WI38 (cell line): ENCODE measurements around the gene PDSS2.

ENCODE experiments used
- H3K4me3 ChIP-seq: 2 replicates; pipeline ENCODE4 v1.5.1; 2011; ENCODE audit warnings: low read depth, mild to moderate bottlenecking, control low read depth, low read length
- TF ChIP-seq, protein P1 (sequence below): IDR thresholded peaks from 2 replicates; pipeline ENCODE4 v1.5.1; 2012; ENCODE audit warnings: low read depth, mild to moderate bottlenecking, control low read depth, low read length

The PDSS2 gene

DNA sequence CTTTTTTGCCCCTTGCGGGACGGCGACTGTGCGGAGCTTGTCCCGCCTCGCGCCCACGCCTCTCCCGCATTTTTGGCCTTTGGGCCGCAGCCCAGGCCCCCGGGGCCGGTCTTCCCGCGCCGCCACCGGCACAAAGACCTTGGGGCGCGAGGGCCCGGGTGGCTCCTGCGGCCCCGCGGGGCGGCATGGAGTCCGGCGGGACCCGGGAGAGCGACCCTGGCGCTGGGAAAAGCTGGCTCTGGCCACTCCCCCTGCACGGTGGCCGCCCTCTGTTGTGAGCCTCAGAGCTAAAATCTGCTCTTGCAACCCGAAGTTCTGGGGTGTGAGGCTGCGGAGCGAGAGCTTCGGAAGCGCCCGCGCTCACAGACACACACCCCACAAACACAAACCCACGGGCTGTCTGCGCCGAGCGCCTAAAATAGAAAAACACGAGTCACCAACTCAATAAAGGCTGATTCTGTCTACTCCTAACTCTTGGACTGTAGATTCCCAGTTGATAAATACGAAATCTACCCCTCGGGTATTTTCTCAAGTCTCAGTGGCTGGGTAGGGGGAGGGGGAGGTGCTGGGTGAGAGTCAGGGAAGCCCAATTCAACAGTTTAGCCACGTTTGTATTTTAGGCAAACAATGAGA, 343.6 kb downstream of the PDSS2 start:
- H3K4me3 ChIP-seq = peak overlapping the region; percentile 63
- TF ChIP-seq, protein P1, sequence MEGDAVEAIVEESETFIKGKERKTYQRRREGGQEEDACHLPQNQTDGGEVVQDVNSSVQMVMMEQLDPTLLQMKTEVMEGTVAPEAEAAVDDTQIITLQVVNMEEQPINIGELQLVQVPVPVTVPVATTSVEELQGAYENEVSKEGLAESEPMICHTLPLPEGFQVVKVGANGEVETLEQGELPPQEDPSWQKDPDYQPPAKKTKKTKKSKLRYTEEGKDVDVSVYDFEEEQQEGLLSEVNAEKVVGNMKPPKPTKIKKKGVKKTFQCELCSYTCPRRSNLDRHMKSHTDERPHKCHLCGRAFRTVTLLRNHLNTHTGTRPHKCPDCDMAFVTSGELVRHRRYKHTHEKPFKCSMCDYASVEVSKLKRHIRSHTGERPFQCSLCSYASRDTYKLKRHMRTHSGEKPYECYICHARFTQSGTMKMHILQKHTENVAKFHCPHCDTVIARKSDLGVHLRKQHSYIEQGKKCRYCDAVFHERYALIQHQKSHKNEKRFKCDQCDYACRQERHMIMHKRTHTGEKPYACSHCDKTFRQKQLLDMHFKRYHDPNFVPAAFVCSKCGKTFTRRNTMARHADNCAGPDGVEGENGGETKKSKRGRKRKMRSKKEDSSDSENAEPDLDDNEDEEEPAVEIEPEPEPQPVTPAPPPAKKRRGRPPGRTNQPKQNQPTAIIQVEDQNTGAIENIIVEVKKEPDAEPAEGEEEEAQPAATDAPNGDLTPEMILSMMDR = no peak

DNA sequence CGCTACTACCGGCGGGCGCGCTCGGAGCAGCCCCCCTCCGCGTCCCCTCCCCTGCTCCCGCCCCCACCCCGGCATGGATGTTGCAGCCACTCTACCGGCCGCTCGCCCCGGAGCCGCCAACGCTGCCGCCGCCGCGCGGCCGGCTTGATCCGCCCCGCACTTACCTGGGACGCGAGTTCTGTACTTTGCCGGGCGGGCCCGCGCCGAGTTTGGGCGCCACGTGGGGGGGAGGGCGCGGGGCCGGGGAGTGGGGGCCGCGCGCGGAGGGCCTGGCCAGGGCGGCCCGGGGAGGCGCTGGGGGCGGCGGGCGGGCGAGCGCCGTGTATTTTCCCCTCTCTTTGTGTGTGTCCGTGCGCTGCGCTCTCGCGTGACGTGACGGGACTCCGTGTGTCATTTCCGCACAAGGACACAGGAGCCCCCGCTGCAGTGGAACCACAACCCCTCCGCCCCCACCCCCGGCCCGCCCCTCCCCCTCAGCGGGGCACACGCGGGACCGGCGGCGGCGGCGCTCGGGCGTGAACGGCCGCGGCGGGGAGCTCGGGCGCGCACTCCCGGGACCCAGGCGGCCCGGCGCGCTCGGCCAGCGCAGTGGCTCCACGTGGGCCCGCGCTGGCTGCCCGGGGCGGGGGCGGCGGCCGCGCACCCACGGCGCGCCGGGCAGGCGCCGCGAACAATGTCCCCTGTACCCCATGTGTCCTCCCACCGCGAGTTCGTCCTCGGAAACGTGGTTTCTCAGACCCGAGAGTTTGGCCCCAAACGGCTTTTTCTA, 344.3 kb downstream of the PDSS2 start, which contains the start of gene BEND3:
Gene BEND3 (minus strand): TSS at position 590 of the 769 bp plus-strand sequence. CDS start 16,230 bp downstream, outside the sequence.
- TF ChIP-seq, protein P1 = no peak

DNA sequence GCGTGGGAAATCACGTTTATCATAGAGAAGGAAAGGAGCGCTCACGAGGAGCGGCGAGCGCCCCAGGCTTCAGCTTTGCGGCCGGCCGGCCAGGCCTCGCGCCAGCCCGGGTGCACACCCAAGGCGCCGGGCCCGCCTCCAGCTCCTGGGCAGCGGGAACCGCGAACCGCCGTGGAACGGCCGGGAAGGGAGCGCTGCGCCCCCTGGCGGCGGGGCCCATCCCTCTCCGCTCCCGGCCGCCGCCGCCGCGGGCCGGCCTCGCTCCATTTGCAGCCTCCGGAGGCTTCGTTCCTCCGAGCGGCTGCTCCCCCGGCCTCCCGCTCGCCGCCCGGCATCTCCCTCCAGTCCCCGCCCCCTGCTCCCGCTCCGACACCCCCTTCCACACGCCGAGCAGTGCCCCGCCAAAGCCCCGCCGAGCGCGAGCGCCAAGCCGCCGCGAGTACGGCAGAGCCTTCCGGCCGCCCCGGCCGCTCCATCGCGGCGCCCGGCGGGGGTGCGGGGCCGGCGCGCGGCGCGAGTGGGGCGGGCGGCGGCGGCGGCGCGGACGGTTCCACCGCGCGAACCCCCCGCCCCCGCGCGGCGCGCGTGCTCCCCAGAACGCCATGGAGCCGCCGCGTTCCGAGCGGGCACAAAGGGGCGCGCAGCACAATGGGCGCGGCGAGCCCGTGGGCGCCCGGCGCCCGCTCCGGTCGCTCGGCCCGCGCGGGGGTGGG, 345.0 kb downstream of the PDSS2 start:
- TF ChIP-seq, protein P1 = peak; percentile 44; the same call in 1 of the 2 replicates
- peak overlapping the region; percentile 57 for H3K4me3 ChIP-seq

More for the DNA sequence above, 344.3 kb downstream of the PDSS2 start, which contains the start of gene BEND3:
- peak within 1 kb of the TSS; percentile 63 for H3K4me3 ChIP-seq

DNA sequence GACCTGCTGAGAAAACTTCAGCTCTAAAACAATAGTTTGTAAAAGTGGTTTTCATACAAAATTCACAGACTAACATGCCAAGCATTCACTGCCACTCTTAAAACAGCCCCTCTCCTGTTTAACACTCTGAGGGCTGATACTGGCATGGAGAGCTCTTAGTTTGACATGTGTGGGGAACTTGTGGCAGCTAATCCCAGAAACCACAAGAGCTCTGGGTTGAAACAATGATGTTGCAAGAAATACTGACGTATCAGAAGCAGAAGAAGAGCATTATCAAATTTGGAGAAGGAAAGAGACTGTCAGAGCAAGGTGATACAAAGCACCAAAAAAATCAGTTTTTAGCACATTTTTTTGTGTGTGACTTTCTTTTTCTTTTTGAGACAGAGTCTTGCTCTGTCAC, 349.2 kb downstream of the PDSS2 start:
- TF ChIP-seq, protein P1 = no peak
- no peak overlapping the region for H3K4me3 ChIP-seq

DNA sequence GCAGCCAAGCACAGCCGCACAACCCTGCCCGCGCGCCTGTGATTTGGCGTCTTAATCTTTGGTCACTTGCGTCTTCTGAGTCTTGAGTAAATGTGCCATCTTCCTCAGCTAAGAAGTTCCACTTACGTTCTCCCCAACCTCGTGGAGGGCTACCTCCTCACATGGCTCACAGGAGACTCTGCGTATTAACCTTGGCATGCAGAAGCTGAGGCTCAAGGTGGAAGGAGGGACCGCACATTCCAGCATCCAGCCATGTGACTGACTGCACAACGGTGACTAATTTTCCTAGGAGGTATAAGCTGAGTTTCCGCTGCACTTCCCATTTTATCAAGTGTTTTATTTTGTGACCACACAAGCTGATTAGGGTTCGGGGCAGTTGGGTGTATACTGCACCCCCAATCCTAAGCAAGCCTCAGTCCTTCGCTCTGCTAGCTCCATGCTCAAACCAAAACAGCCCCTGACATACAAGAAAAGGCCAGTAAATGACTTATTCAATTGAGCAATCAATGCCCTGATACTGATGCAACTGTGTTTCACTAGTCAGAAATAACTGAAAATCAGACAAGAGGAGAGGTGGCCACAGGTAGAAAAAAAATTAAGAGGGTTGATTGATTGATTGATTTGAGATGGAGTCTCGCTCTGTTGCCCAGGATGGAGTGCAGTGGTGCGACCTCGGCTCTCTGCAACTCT, 351.0 kb downstream of the PDSS2 start:
- no peak overlapping the region for H3K4me3 ChIP-seq
- TF ChIP-seq, protein P1 = no peak

DNA sequence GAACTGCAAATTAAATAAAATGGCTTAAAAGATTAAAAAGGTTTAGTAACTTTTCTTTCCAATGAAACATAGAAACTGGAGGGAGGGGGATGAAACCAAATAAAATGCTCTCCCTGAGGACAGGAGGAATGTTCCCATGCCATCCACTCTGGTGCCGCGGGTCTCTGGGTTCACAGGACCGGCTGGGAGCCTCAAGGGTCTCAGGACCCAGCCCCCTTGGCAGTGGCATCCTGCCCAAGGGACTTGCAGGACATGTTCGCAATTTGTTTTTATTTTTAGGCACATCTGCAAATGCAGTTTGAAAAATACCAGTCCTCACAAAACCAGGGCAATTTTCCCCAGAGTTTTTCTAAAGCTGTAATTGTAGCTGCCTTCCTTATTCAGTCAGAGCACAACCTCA, 351.6 kb downstream of the PDSS2 start:
- TF ChIP-seq, protein P1 = no peak
- no peak overlapping the region for H3K4me3 ChIP-seq
